ENCODE data around the gene ALOX12B. TPM values are rescaled to one million over a fixed set of nuclear protein-coding genes. Genes with fewer than 3 reads are reported as not detected.
"Not testable (repeated sequence)": the region's sequence is repeated elsewhere in the genome, so short reads cannot be mapped to it uniquely, and the experiment has no call there.

ALOX12B gene
- total RNA-seq, 1 donor from 2014 or later, result 1.4 TPM

DNA sequence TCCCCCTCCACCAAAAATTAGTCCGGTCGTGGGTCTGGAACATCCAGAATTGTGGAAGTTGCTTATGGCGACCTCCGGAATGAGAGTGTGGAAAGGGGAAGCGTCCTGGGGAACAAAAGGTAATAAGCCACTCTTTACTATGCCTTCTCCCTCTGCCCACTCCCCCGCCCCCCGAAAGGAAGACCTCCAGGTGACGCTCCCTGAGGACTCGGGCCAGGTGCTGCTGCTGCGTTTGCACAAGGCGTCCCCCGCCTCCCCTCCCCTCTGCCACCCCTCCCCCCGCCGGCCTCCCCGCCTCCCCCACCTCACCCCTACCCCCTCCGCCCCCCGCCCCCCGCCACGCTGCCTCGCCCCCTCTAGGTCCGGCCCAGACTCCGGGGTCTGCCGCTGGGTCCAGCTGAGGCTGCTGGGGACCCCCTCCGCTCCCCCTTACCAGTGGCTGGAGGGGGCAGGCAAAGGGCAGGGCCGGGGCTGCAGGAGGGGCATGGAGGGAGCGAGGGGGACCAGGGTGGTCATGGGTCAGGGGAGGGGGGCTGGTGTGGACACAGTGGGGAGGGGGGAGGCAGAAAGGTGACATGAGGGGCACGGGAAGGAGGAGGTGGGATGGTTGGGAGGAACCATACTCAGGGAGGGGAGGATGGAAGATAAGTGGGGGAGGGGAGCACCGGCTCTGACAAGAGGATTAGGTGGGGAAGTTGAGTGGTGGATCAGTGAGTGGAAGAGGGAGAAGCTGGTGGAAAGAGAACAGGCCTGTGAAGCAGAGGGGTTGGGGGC, 23.6 kb downstream of the ALOX12B start:
- DNase-seq, result no peak

DNA sequence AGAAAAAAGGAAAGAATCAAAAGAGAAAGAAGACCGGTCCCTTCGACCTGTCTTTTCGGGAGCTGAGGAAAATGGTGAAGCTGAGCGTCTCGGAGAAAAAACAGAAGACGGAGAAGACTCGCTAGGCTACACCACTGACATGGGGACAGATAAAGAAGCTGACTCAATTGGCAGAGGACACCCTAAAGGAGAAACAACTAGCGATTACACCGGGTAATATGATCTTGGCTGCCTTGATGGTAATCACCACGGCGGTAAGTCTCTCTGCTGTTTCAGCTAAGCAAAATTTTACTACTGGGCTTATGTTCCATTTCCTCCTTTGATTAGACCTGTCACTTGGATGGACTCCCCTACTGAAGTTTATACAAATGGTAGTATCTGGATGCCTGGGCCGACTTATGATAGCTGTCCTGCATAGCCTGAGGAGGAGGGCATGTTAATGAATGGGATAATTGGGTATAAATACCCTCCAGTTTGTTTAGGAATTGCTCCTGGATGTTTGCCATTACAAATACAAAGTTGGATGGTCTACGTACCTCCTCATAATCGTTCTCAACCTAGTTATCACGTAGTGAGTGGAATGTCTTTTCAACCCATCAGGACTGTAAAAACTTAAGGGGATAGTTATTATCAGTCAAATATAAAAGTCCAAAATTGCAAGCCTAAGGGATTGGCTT, 24.6 kb downstream of the ALOX12B start:
- DNase-seq, result no peak

DNA sequence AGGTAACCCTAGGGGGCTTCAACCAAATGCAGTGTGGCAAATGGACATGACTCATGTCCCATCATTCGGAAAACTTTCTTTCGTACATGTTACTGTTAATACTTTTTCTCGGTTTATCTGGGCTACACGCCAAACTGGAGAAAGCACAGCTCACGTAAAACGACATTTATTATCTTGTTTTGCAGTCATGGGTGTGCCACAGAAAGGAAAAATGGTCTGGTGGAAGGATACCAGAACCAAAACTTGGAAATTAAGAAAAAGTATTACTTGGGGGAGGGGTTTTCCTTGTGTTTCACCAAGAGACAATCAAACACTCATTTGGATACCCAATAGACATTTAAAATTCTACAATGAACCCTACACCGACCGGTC, 25.1 kb downstream of the ALOX12B start:
- no peak for DNase-seq

DNA sequence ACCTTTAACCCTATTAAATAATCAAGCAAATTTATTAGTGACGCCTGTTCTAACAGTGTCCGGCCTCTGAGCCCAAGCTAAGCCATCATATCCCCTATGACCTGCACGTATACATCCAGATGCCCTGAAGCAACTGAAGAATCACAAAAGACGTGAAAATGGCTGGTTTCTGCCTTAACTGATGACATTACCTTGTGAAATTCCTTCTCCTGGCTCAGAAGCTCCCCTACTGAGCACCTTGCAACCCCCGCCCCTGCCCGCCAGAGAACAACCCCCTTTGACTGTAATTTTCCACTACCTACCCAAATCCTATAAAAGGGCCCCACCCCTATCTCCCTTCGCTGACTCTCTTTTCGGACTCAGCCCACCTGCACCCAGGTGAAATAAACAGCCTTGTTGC, 25.7 kb downstream of the ALOX12B start:
- not testable (repeated sequence) for DNase-seq

DNA sequence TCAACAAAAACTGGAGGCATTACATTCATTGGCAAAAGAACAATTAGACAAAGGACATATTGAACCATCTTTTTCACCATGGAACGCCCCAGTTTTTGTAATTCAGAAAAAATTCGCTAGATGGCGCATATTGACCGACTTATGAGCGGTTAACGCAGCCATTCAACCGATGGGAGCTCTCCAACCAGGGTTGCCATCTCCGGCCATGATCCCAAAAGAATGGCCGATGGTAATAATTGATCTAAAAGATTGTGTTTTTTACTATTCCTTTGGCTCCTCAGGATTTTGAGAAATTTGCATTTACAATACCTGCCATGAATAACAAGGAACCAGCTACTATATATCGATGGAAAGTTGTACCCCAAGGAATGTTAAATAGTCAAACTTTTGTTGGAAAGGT, 27.2 kb downstream of the ALOX12B start:
- no peak for DNase-seq

DNA sequence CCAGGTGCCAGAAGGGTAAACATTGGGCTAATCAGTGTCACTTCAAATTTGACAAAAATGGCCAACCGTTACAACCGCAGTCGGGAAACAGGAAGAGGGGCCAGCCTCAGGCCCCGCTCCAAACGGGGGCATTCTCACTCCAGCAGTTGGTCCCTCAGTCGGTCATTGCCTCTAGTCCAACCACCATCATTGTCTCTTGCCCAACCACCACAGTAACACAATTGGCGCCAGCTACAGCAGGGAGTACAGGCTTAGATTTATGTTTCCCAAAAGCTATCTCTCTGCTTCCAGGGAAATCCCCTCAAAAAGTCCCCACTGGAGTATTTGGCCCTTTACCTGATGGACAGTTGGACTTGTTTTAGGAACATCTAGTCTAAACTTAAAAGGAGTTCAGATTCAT, 28.4 kb downstream of the ALOX12B start:
- DNase-seq, result no peak

DNA sequence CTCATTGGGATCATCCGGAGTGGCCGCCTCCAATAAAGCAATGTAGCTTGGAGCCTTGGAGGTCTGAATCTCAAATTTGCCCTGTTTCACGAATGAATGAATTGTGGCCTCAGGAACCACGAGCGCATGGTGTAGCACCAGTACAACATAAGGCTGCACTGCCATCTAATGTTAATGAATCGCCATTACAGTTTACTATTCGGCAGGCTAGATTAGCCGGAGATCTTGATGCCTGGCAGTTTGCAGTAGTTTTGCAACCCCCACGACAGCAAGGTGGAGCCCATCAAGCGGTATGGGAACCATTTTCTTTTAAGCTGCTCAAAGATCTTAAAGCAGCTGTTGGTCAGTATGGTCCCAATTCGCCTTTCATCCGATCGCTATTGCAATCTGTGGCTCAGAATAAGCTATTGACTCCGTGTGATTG, 29.8 kb downstream of the ALOX12B start:
- no peak for DNase-seq

DNA sequence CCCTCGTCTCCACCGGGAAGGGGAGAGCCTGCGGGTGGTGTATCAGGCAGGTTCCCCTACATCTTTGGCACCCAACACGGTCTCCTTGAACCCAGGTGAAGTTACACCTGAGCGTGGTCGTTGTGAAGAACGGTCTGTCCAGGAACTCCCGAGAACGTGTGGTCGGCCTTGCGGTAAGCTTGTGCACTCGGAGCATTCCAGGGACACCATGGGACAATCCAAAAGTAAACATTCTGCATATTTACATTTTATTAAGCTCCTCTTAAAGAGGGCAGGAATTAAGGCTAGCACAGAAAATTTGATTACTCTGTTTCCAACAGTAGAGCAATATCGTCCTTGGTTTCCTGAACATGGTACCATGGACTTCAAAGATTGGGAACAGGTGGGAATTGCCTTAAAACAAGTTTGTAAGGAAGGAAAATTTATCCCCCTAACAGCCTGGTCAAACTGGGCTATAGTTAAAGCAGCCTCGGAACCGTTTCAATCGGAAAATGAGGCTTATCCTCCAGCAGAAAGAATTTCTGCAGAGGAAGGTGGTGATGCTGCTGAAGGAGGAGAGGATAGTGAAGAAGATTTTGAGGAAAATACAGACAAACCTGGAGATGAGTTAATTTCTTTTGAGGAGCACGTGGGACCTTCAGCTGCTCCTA, 30.4 kb downstream of the ALOX12B start:
- no peak for DNase-seq

DNA sequence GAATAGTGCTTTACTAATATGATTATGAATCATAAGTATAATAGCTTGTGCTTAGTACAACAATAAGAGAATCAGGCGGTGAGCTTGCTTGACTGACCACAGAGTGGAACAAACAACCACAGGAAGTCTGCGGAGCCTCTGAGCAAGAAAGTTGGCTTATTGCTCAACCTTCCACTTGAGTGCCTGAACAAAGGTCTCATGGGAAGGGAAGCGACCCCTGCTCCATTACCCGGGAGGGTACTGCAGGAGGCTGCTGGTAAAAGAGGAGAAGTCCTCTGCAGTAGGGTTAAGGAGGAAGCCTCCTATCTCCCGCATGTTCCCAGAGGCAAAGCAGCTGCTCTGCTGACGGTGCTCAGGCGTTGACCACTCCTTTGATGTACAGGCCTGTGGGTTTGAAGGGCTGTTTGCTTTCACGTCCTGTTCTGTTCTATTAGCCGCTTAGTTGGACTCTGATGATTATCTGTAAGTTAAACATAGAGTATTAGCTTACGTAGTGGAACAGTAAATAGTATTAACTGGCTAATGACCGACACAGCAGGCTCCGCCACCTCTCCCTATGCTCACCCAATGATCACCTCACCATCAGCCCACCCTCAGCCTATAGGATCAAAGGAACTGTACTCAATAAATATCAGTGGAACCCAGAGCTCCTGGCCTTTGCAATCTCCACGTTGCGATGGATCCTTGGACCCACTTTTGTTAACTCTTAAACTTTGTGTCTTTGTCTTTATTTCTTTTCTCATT, 31.1 kb downstream of the ALOX12B start:
- no peak for DNase-seq

DNA sequence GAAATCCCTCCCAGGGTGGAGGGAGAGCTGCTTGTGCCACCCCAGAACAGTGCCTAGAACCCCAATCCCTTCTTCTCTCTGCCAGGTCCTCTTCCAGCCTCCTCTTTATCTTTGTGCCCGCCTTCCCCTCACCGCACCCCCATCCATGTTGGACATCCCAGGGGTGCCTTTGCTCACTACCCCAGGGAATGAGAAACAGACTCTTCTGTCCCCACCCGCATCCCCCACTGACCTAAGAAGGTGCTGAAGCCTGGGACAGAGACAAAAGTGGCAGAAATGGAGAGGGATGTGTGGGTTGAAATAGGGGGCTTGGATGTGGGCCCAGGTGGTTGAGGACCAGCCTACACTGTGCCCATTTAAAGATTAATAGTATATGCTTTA, 31.7 kb downstream of the ALOX12B start:
- DNase-seq, result no peak

DNA sequence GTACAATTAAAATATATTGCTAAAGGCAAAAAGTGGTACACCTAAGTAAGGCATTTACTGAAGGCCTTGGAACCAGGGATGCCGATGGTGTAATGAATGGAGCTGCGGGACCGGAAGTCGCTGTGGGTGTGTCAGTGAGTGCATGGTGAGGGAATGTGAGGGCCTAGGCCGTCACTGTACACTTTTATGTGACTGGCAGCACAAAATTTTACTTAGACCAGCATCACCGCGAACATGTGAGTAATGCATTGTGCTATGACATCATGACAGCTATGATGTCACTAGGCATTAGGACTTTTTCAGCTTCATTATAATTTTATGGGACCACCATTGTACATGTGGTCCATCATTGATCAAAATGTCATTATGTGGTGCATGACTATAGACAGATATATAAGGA, 33.9 kb downstream of the ALOX12B start:
- DNase-seq, result no peak

DNA sequence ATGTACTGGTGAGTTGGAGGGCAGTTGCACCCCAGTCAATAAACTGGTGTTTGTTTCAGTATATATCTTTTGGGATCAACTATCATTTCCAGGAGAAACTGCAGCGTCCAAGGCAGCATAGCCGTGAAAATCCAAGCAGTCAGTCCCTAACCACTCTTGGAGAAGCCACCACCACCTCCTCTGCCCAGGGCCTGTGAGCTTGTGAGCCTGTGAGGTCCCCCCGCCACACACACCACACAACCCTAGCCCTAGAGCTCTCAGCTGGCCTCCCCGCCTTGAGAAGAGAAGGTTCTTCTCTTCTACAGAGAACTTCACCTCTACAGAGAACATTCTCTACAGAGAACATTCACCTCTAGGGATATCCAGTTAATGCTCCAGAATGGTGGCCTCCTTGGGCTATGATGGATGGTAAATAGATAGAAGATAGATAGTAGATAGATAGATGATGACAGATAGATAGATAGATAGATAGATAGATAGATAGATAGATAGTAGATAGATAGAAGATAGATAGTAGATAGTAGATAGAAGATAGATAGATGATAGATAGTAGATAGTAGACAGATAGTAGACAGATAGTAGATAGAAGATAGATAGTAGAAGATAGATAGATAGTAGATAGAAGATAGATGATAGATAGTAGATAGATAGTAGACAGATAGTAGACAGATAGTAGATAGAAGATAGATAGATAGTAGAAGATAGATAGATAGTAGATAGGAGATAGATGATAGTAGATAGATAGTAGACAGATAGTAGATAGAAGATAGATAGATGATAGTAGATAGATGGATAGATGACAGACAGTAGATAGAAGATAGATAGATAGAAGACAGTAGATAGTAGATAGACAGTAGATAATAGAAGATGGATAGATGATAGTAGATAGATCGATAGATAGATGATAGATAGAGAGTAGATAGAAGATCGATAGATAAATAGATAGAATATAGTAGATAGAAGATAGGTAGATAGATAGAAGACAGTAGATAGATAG, 35.0 kb downstream of the ALOX12B start:
- DNase-seq, result no peak

DNA sequence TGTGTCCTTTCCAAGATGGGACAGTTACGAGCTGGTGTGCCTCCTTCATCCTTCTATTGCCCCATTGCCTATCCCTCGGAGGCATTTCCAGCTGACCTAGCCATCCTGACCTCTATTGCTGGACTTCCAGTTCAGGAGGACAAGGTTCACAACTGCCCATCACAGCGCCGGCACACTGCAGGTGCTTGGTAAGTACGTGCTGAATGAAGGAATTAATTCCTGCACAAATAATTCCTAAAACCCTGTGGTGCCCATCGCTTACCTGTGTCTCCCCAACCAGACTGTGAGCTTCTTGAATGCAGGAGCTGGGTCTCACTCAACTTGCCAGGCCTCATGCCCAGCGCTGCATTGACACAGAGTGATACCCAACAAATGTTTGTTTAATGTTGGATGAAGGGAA, 35.7 kb downstream of the ALOX12B start:
- no peak for DNase-seq

DNA sequence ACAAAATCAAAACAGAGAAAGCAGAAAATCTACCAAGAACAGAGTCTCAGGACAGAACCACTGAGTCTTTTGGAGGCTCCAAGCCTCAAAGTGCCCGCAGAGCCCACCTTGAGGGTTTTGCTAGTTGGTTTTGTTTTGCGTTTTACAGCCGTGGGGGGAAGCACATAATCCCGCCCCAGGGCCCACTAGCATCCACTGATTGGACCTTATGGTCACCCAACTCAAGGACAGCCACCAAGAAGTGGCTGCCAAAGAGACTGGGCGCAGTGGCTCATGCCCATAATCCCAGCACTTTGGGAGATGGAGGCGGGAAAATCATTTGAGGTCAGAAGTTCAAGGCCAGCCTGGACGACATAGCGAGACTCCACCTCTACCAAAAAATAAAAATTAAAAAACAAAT, 38.8 kb downstream of the ALOX12B start:
- no peak for DNase-seq

DNA sequence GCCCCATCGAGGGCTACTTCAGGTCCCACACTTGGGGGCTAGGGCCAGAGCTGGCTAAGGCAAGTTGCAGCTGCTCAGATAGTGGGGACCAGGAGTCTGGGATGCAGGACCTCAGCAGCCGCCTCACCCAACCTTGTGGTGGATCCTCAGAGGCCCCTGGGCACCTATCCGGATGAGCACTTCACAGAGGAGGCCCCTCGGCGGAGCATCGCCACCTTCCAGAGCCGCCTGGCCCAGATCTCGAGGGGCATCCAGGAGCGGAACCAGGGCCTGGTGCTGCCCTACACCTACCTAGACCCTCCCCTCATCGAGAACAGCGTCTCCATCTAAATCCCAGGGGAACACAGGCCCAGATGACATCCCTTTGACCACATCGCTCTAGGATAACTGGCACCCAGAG, 39.3 kb downstream of the ALOX12B start:
- no peak for DNase-seq

DNA sequence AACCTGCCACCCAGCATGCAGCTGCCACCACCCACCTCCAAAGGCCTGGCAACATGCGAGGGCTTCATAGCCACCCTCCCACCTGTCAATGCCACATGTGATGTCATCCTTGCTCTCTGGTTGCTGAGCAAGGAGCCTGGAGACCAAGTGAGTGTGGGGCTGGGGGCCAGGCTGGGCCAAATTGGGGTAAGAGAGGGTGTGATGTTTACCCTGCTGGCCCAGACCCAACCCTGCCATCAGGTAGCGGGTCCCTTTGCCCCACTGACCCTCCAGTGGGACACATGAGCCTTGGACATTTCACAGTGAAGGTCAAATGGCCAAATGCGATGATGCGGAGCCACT, 39.8 kb downstream of the ALOX12B start:
- DNase-seq, result no peak

DNA sequence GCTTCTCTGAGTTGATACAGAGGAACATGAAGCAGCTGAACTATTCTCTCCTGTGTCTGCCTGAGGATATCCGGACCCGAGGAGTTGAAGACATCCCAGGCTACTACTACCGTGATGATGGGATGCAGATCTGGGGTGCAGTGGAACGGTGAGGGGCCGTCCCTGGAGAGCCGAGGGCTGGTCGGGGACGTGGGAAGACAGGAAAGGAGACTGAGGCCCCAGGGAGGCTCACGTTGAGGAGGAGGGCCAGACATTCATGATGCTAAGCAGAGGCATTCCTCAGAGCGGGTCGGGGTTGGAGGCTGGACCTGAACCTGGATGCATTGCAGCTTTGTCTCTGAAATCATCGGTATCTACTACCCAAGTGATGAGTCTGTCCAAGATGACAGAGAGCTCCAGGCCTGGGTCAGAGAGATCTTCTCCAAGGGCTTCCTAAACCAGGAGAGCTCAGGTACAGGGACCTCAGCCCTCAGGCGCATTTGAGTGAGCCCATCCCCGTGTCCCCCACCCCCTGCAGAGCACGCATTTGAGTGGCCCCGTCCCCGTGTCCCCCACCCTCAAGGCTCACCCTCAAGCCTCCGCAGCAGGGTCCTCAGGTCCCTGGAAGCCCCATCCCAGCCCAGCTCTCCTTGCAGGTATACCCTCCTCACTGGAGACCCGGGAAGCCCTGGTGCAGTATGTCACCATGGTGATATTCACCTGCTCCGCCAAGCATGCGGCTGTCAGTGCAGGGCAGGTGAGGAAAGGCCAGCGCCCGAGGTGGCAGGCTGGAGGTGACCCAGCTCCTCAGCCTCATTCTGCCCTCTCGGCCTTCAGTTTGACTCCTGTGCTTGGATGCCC, 40.4 kb downstream of the ALOX12B start:
- no peak for DNase-seq

DNA sequence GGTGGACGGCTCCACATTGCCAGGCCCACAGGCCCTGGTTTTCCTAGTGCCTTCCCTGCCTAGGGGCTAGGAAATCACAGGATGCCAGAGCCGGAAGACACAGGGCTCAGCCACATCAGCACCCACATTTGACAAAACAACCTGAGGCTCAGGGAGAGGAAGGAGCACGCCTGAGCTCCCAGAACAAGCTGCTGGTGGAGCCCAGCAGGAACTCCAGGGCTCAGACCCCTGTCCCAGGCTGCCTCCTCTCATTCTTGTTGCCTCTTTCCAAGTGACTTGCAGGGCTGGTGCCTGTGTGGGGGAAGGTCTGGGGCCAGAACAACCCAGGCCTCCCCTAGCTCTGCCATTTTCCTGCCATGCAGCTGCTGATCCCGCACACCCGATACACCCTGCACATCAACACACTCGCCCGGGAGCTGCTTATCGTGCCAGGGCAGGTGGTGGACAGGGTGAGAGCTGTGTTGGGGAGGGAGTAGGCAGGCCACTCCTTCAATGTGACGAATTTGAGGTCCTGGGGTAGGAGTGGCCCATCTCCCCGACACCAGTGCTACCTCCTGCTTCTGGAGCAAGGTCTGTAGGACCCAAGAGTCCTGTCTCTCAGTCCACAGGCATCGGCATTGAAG, 41.1 kb downstream of the ALOX12B start:
- DNase-seq, result no peak

DNA sequence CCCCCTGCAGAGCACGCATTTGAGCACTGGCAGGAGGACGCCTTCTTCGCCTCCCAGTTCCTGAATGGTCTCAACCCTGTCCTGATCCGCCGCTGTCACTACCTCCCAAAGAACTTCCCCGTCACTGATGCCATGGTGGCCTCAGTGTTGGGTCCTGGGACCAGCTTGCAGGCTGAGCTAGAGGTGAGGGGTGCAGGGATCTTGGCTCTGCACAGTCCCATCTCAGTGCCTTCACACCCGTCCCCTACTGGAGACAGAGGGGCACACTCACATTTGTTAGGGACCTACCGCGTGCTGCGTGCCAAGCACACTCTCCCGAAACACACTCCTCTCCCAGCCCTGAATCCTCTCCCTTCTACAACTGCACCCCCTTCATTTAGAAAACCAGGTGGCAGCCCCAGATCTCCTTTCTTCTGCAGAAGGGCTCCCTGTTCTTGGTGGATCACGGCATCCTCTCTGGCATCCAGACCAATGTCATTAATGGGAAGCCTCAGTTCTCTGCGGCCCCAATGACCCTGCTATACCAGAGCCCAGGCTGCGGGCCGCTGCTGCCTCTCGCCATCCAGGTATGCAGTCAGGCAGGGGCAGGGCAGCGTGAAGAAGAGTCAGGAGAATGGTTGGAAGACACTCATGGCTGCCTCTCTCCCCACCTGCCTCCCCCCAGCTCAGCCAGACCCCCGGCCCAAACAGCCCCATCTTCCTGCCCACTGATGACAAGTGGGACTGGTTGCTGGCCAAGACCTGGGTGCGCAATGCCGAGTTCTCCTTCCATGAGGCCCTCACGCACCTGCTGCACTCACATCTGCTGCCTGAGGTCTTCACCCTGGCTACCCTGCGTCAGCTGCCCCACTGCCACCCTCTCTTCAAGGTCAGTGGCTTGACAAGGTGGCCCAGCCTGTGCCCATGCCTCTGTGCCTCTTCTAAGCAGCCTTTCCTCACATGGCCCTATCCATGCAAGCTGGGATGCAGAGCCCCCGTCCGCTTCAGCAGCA, 42.4 kb downstream of the ALOX12B start:
- no peak for DNase-seq

Measured in occipital lobe (tissue), 2 donors.